GM12873 (cell line): ENCODE measurements around the gene C12orf76.

Experiments used
- CTCF ChIP-seq: IDR thresholded peaks from 2 replicates; pipeline ENCODE4 v1.5.1; 2012; ENCODE audit warnings: low read depth, mild to moderate bottlenecking, moderate library complexity, low read length, control low read depth; ENCODE audit not compliant: insufficient read depth; ENCODE audit errors: missing control alignments

Gene C12orf76

GRCh38 chr12:110015132-110015531, 33.2 kb downstream of the C12orf76 start:
- no peak for TF ChIP-seq CTCF

GRCh38 chr12:110012659-110013058, 35.7 kb downstream of the C12orf76 start:
- TF ChIP-seq CTCF: no peak

GRCh38 chr12:110012137-110012536, 36.2 kb downstream of the C12orf76 start:
- no peak for TF ChIP-seq CTCF

- no peak for TF ChIP-seq CTCF
These were observed 37.2 kb downstream of the C12orf76 start for GRCh38 chr12:110010853-110011723.

- TF ChIP-seq CTCF: no peak
These were observed 40.4 kb downstream of the C12orf76 start for GRCh38 chr12:110007881-110008280.

GRCh38 chr12:110006115-110006514, 42.2 kb downstream of the C12orf76 start:
- no peak for TF ChIP-seq CTCF

GRCh38 chr12:110005319-110005973, 42.9 kb downstream of the C12orf76 start:
- TF ChIP-seq CTCF: no peak
